ENCODE measurements around the gene IL17A. TPM values are rescaled to one million over a fixed set of nuclear protein-coding genes. Genes with fewer than 3 reads are reported as not detected.

The IL17A gene
- total RNA-seq, 1 donor from 2014 or later, result not detected

GRCh38 chr6:52207066-52207465 lies 20.9 kb downstream of the IL17A start:
- Histone ChIP-seq H3K4me3 (no peak overlapping the region), H3K27ac (no peak overlapping the region), H3K4me1 (no peaks in the 10 kb centered on the region), H3K27me3 (no peaks in the 10 kb centered on the region), H3K9me3 (no peaks in the 10 kb centered on the region), H3K36me3 (no peaks in the 10 kb centered on the region)
- intact Hi-C loops (cut with DNase I), result no loop called here
- TF ChIP-seq CTCF (IDR thresholded peaks at IDR 0.05), result no peak
- DNase-seq, result no peak
- no peak for ATAC-seq

GRCh38 chr6:52208612-52209011 lies 22.4 kb downstream of the IL17A start:
- no peak for ATAC-seq
- Histone ChIP-seq H3K27me3 (no peaks in the 10 kb centered on the region), H3K9me3 (no peaks in the 10 kb centered on the region), H3K4me1 (no peaks in the 10 kb centered on the region), H3K36me3 (no peaks in the 10 kb centered on the region), H3K27ac (no peak overlapping the region), H3K4me3 (no peak overlapping the region)
- intact Hi-C loops (cut with DNase I), result no loop called here
- TF ChIP-seq CTCF (IDR thresholded peaks at IDR 0.05), result no peak
- no peak for DNase-seq

GRCh38 chr6:52209770-52210169 lies 23.6 kb downstream of the IL17A start:
- Histone ChIP-seq H3K4me3 (no peak overlapping the region), H3K4me1 (no peaks in the 10 kb centered on the region), H3K9me3 (no peaks in the 10 kb centered on the region), H3K27me3 (no peaks in the 10 kb centered on the region), H3K27ac (no peak overlapping the region), H3K36me3 (no peaks in the 10 kb centered on the region)
- intact Hi-C loops (cut with DNase I), result no loop called here
- no peak for TF ChIP-seq CTCF (IDR thresholded peaks at IDR 0.05)
- ATAC-seq (no peak), DNase-seq (no peak)

GRCh38 chr6:52210227-52210626 lies 24.1 kb downstream of the IL17A start:
- Histone ChIP-seq H3K36me3 (no peaks in the 10 kb centered on the region), H3K27me3 (no peaks in the 10 kb centered on the region), H3K4me1 (no peaks in the 10 kb centered on the region), H3K9me3 (no peaks in the 10 kb centered on the region), H3K27ac (no peak overlapping the region), H3K4me3 (no peak overlapping the region)
- no peak for ATAC-seq
- intact Hi-C loops (cut with DNase I), result no loop called here
- DNase-seq, result no peak
- no peak for TF ChIP-seq CTCF (IDR thresholded peaks at IDR 0.05)

- Histone ChIP-seq H3K9me3 (no peaks in the 10 kb centered on the region), H3K4me1 (no peaks in the 10 kb centered on the region), H3K27me3 (no peaks in the 10 kb centered on the region), H3K36me3 (no peaks in the 10 kb centered on the region), H3K27ac (no peak overlapping the region), H3K4me3 (no peak overlapping the region)
- no peak for TF ChIP-seq CTCF (IDR thresholded peaks at IDR 0.05)
- intact Hi-C loops (cut with DNase I), result no loop called here
- ATAC-seq (no peak), DNase-seq (no peak)
Measured at GRCh38 chr6:52213127-52213526, 27.0 kb downstream of the IL17A start.

- intact Hi-C loops (cut with DNase I), result no loop called here
- no peaks in the 10 kb centered on the region for H3K9me3 ChIP-seq
- H3K36me3 ChIP-seq, result no peaks in the 10 kb centered on the region
- DNase-seq (no peak), ATAC-seq (no peak)
- no peak overlapping the region for H3K4me3 ChIP-seq
- no peak overlapping the region for H3K27ac ChIP-seq
- no peak for TF ChIP-seq CTCF (IDR thresholded peaks at IDR 0.05)
- H3K27me3 ChIP-seq, result no peaks in the 10 kb centered on the region
- H3K4me1 ChIP-seq, result no peaks in the 10 kb centered on the region
Measured at GRCh38 chr6:52215787-52216186, 29.6 kb downstream of the IL17A start.
